H9 (cell line): ENCODE data around the gene PIGM. TPM values are rescaled to one million over a fixed set of nuclear protein-coding genes. Genes with fewer than 3 reads are reported as not detected.

Experiments
- DNase-seq: peaks from one replicate; pipeline ENCODE4 v3.0.0-alpha.2; 2017
- H2AFZ ChIP-seq: one replicate; pipeline ENCODE4 v1.6.1; 2013; ENCODE audit warnings: mild to moderate bottlenecking, low read length, control low read depth, moderate library complexity
- H2AK5ac ChIP-seq: 2 replicates; pipeline ENCODE4 v1.6.1; 2013; ENCODE audit warnings: low read length, control low read depth, mixed read lengths; ENCODE audit not compliant: insufficient read length
- H2BK120ac ChIP-seq: one replicate; pipeline ENCODE4 v1.6.1; 2013; ENCODE audit warnings: low read depth, mild to moderate bottlenecking, low read length, control low read depth, inconsistent platforms; ENCODE audit not compliant: poor library complexity, severe bottlenecking
- H2BK12ac ChIP-seq: 2 replicates; pipeline ENCODE4 v1.6.1; 2013; ENCODE audit warnings: low read length, control low read depth, mixed read lengths, low read depth; ENCODE audit not compliant: insufficient read length
- H2BK15ac ChIP-seq: 2 replicates; pipeline ENCODE4 v1.6.1; 2013; ENCODE audit warnings: low read depth, low read length, control low read depth
- H2BK20ac ChIP-seq: one replicate; pipeline ENCODE4 v1.6.1; 2013; ENCODE audit warnings: low read depth, mild to moderate bottlenecking, low read length, control low read depth, inconsistent platforms; ENCODE audit not compliant: poor library complexity, severe bottlenecking
- H2BK5ac ChIP-seq: 2 replicates; pipeline ENCODE4 v1.6.1; 2013; ENCODE audit warnings: low read length, control low read depth, mixed read lengths; ENCODE audit not compliant: insufficient read length
- H3K14ac ChIP-seq: 2 replicates; pipeline ENCODE4 v1.6.1; 2013; ENCODE audit warnings: low read length, control low read depth; ENCODE audit not compliant: insufficient read depth
- H3K18ac ChIP-seq: 2 replicates; pipeline ENCODE4 v1.6.1; 2013; ENCODE audit warnings: low read depth, mild to moderate bottlenecking, mixed read lengths, low read length, control low read depth; ENCODE audit not compliant: insufficient read length
- H3K23ac ChIP-seq: 2 replicates; pipeline ENCODE4 v1.6.1; 2013; ENCODE audit warnings: low read length, control low read depth, mixed read lengths, low read depth; ENCODE audit not compliant: insufficient read length
- H3K23me2 ChIP-seq: 2 replicates; pipeline ENCODE4 v1.6.1; 2013; ENCODE audit warnings: low read depth, mild to moderate bottlenecking, mixed read lengths, low read length, control low read depth; ENCODE audit not compliant: insufficient read length, poor library complexity, severe bottlenecking
- H3K27ac ChIP-seq: 2 replicates; pipeline ENCODE4 v1.5.1; 2013; ENCODE audit warnings: low read length, control low read depth, mixed read lengths, low read depth; ENCODE audit not compliant: insufficient read length
- H3K27me3 ChIP-seq: 2 replicates; pipeline ENCODE4 v1.6.1; 2013; ENCODE audit warnings: low read length, control low read depth, inconsistent platforms; ENCODE audit not compliant: insufficient read depth
- H3K4ac ChIP-seq: 2 replicates; pipeline ENCODE4 v1.6.1; 2013; ENCODE audit warnings: low read depth, mild to moderate bottlenecking, control low read depth, inconsistent platforms, low read length, moderate library complexity
- H3K4me1 ChIP-seq: 2 replicates; pipeline ENCODE4 v1.6.1; 2013; ENCODE audit warnings: low read length, control low read depth, inconsistent platforms; ENCODE audit not compliant: insufficient read depth
- H3K4me2 ChIP-seq: 2 replicates; pipeline ENCODE4 v1.6.1; 2013; ENCODE audit warnings: low read length, control low read depth, mixed read lengths; ENCODE audit not compliant: insufficient read length, insufficient read depth
- H3K56ac ChIP-seq: 2 replicates; pipeline ENCODE4 v1.6.1; 2013; ENCODE audit warnings: low read depth, mild to moderate bottlenecking, mixed read lengths, low read length, control low read depth; ENCODE audit not compliant: insufficient read length
- H3K79me1 ChIP-seq: 2 replicates; pipeline ENCODE4 v1.6.1; 2013; ENCODE audit warnings: low read depth, mild to moderate bottlenecking, moderate library complexity, low read length, control low read depth, inconsistent platforms; ENCODE audit not compliant: insufficient read depth, poor library complexity, severe bottlenecking
- H3K79me2 ChIP-seq: 2 replicates; pipeline ENCODE4 v1.6.1; 2013; ENCODE audit warnings: low read length, control low read depth, inconsistent platforms; ENCODE audit not compliant: insufficient read depth
- H3K9ac ChIP-seq: 2 replicates; pipeline ENCODE4 v1.6.1; 2013; ENCODE audit warnings: low read length, control low read depth, mixed read lengths; ENCODE audit not compliant: insufficient read length; ENCODE audit errors: extremely low read depth
- H3K9me3 ChIP-seq: one replicate; pipeline ENCODE4 v1.6.1; 2013; ENCODE audit warnings: low read depth, low read length, inconsistent platforms; ENCODE audit not compliant: control insufficient read depth
- H3T11ph ChIP-seq: one replicate; pipeline ENCODE4 v1.6.1; 2013; ENCODE audit warnings: mild to moderate bottlenecking, low read length, control low read depth, inconsistent platforms
- H4K20me1 ChIP-seq: one replicate; pipeline ENCODE4 v1.6.1; 2013; ENCODE audit not compliant: control insufficient read depth, insufficient read length, insufficient read depth
- H4K5ac ChIP-seq: 2 replicates; pipeline ENCODE4 v1.6.1; 2013; ENCODE audit warnings: low read depth, mild to moderate bottlenecking, mixed read lengths, low read length, control low read depth; ENCODE audit not compliant: insufficient read length
- H4K8ac ChIP-seq: replicated peaks from 2 replicates; pipeline ENCODE4 v1.6.1; 2013; ENCODE audit warnings: low read length, control low read depth, mixed read lengths, low read depth; ENCODE audit not compliant: insufficient read length
- H4K91ac ChIP-seq: 2 replicates; pipeline ENCODE4 v1.6.1; 2013; ENCODE audit warnings: low read depth, mild to moderate bottlenecking, moderate library complexity, mixed read lengths, low read length, control low read depth; ENCODE audit not compliant: insufficient read length
- H3K27ac Mint-ChIP-seq, 3 experiments: 2 replicates in 2 of 3; 3 replicates in 1 of 3; pipeline ENCODE4 v1.8.0; 2020 to 2021; ENCODE audit warnings: mixed read lengths in 3 of 3, mild to moderate bottlenecking in 1 of 3, moderate library complexity in 1 of 3
- H3K27me3 Mint-ChIP-seq: 2 replicates; pipeline ENCODE4 v1.8.0; 2021; ENCODE audit warnings: low read depth, mild to moderate bottlenecking, moderate library complexity, mixed read lengths
- H3K36me3 Mint-ChIP-seq, 3 experiments: 2 replicates in 2 of 3; 3 replicates in 1 of 3; pipeline ENCODE4 v1.8.0; 2020 to 2021; ENCODE audit warnings: low read depth in 3 of 3, mixed read lengths in 3 of 3; ENCODE audit not compliant: insufficient read depth in 1 of 3
- H3K4me1 Mint-ChIP-seq, 2 experiments: 2 replicates each; pipeline ENCODE4 v1.8.0; 2020; ENCODE audit warnings: mixed read lengths in 2 of 2
- H3K4me3 Mint-ChIP-seq, 2 experiments: 2 replicates in 1 of 2; 3 replicates in 1 of 2; pipeline ENCODE4 v1.8.0; 2020 to 2021; ENCODE audit warnings: mild to moderate bottlenecking in 2 of 2, mixed read lengths in 2 of 2, moderate library complexity in 1 of 2
- H3K9me3 Mint-ChIP-seq, 2 experiments: 2 replicates in 1 of 2; 3 replicates in 1 of 2; pipeline ENCODE4 v1.8.0; 2020; ENCODE audit warnings: mild to moderate bottlenecking in 2 of 2, mixed read lengths in 2 of 2, moderate library complexity in 1 of 2
- CTCF ChIP-seq: fragments of 200-600 bp; sonication (generic); conservative IDR thresholded peaks from 3 replicates; pipeline ENCODE4 v1.8.0; 2021; ENCODE audit warnings: antibody characterized with exemption, mild to moderate bottlenecking
- WGBS: extraction: QIAGEN DNeasy Blood & Tissue Kit; methylation state at CpG from one replicate; pipeline ENCODE4 v1.1.7; 2013; ENCODE audit warnings: missing lambda C conversion rate, low lambda C conversion rate, mixed read lengths; ENCODE audit not compliant: insufficient read length; ENCODE audit errors: extremely low coverage; 5-methylcytosine and 5-hydroxymethylcytosine counted together
- total RNA-seq: library from RNA; stranded (reverse); gene quantifications from 2 replicates; pipeline ENCODE4 v1.2.1, GENCODE V29; 2021

Gene PIGM
- total RNA-seq, 1 experiment from 2014 or later, result 5.9 TPM

- 0 out of 2 replicates have a peak, but pooled peaks cover 2% of the 10 kb centered on the region for H3K4me1 ChIP-seq
- no peak overlapping the region for H2BK15ac ChIP-seq
- no peak overlapping the region for H3K56ac ChIP-seq
- no peak overlapping the region for H4K8ac ChIP-seq
- no peak overlapping the region for H3K18ac ChIP-seq
- no peaks in the 10 kb centered on the region for H3K23me2 ChIP-seq
- H2BK20ac ChIP-seq, result no peak overlapping the region
- Mint-ChIP-seq H3K4me1 (peaks cover 4 to 6% of the 10 kb centered on the region in 2 experiments; a peak in 3 of 4 replicates), H3K4me3 (no peak overlapping the region), H3K27ac (no peak overlapping the region), H3K36me3 (peaks cover 0 to 4% (median 3%) of the 10 kb centered on the region in 3 experiments; a peak in 3 of 7 replicates), H3K9me3 (no peaks in the 10 kb centered on the region; a peak in 1 of 5 replicates), H3K27me3 (peaks cover 85% of the 10 kb centered on the region)
- no peak for TF ChIP-seq CTCF
- no peak overlapping the region for H3K27ac ChIP-seq
- peaks cover 7% of the 10 kb centered on the region; the same call in 1 of the 2 replicates for H3K27me3 ChIP-seq
- no peak overlapping the region for H2AFZ ChIP-seq
- H3K23ac ChIP-seq, result no peak overlapping the region
- no peak overlapping the region for H3K4me2 ChIP-seq
- no peaks in the 10 kb centered on the region for H3K79me1 ChIP-seq
- no peak overlapping the region for H3K14ac ChIP-seq
- no peaks in the 10 kb centered on the region for H4K20me1 ChIP-seq
- H4K5ac ChIP-seq, result no peak overlapping the region
- no peak overlapping the region for H2BK5ac ChIP-seq
- H4K91ac ChIP-seq, result no peak overlapping the region
- WGBS, result no CpG with 5 or more reads among the region's 4 CpGs
- no peak overlapping the region for H2BK12ac ChIP-seq
- no peak overlapping the region for H3K4ac ChIP-seq
- no peak for DNase-seq
- no peaks in the 10 kb centered on the region for H3K79me2 ChIP-seq
- H2AK5ac ChIP-seq, result no peak overlapping the region
- no peak overlapping the region for H2BK120ac ChIP-seq
- H3K9me3 ChIP-seq, result no peaks in the 10 kb centered on the region
- H3K9ac ChIP-seq, result no peak overlapping the region
- no peak overlapping the region for H3T11ph ChIP-seq
Measured at GRCh38 chr1:160079448-160079847, 47.7 kb upstream of the PIGM start.
